ENCODE results near the gene DUS1L.

The DUS1L gene

GRCh38 chr17:82076018-82076784 is 10.6 kb upstream of the DUS1L start:
- no peak for DNase-seq

- DNase-seq: no peak
Measured at GRCh38 chr17:82073446-82073845, 7.8 kb upstream of the DUS1L start.

- DNase-seq: no peak
Measured at GRCh38 chr17:82072827-82073226, 7.2 kb upstream of the DUS1L start.

GRCh38 chr17:82070611-82071010 is 5.0 kb upstream of the DUS1L start:
- no peak for DNase-seq

GRCh38 chr17:82065193-82065637 is 389 bp downstream of the DUS1L start:
- DNase-seq: no peak

- no peak for DNase-seq
Measured at GRCh38 chr17:82064433-82065192, 991 bp downstream of the DUS1L start.

GRCh38 chr17:82063424-82064415 is 1.9 kb downstream of the DUS1L start:
- no peak for DNase-seq

- no peak for DNase-seq
Measured at GRCh38 chr17:82062984-82063368, 2.6 kb downstream of the DUS1L start.

- no peak for DNase-seq
Measured at GRCh38 chr17:82062076-82062983, 3.3 kb downstream of the DUS1L start.

GRCh38 chr17:82061047-82061925 is 4.3 kb downstream of the DUS1L start:
- DNase-seq: no peak

- DNase-seq: no peak
Measured at GRCh38 chr17:82060614-82061013, 5.0 kb downstream of the DUS1L start.

- no peak for DNase-seq
Measured at GRCh38 chr17:82060001-82060380, 5.6 kb downstream of the DUS1L start.

GRCh38 chr17:82059272-82060000 is 6.2 kb downstream of the DUS1L start:
- no peak for DNase-seq

- no peak for DNase-seq
Measured at GRCh38 chr17:82058855-82059249, 6.8 kb downstream of the DUS1L start.

- no peak for DNase-seq
Measured at GRCh38 chr17:82058230-82058854, 7.3 kb downstream of the DUS1L start.

GRCh38 chr17:82056729-82057621 is 8.6 kb downstream of the DUS1L start:
- no peak for DNase-seq

GRCh38 chr17:82055965-82056728 is 9.5 kb downstream of the DUS1L start:
- DNase-seq: no peak
